Neural cell (in vitro differentiated cells): ENCODE measurements around the gene FRMD4A. TPM values are rescaled to one million over a fixed set of nuclear protein-coding genes. Genes with fewer than 3 reads are reported as not detected.

Experiments used
- H2AFZ ChIP-seq: fragments of 200-600, 300-800 bp; sonication (generic), shearing (Covaris generic); 2 replicates; pipeline ENCODE4 v1.6.0; 2014; ENCODE audit warnings: low read depth, mild to moderate bottlenecking, antibody characterized with exemption, low read length, moderate library complexity
- H3F3A ChIP-seq: fragments of 200-600 bp; shearing (Covaris generic); 2 replicates; pipeline ENCODE4 v1.6.1; 2016; ENCODE audit warnings: mild to moderate bottlenecking, moderate library complexity, mixed read lengths, antibody characterized with exemption, low read length; ENCODE audit not compliant: insufficient read depth, poor library complexity, severe bottlenecking
- H3K27ac ChIP-seq: fragments of 200-600, 300-800 bp; sonication (generic), shearing (Covaris generic); 2 replicates; pipeline ENCODE4 v1.5.1; 2014; ENCODE audit warnings: mild to moderate bottlenecking, low read length, moderate library complexity
- H3K27me3 ChIP-seq: fragments of 300-800, 200-600 bp; sonication (generic), shearing (Covaris generic); 2 replicates; pipeline ENCODE4 v1.6.0; 2014; ENCODE audit warnings: mild to moderate bottlenecking, low read depth, low read length, moderate library complexity; ENCODE audit not compliant: insufficient read depth
- H3K36me3 ChIP-seq: fragments of 300-800, 200-600 bp; sonication (generic), shearing (Covaris generic); 2 replicates; pipeline ENCODE4 v1.5.1; 2014; ENCODE audit warnings: mild to moderate bottlenecking, antibody characterized with exemption, low read length, moderate library complexity; ENCODE audit not compliant: insufficient read depth
- H3K4me2 ChIP-seq: fragments of 300-800, 200-600 bp; sonication (generic), shearing (Covaris generic); 2 replicates; pipeline ENCODE4 v1.6.0; 2014; ENCODE audit warnings: mild to moderate bottlenecking, low read length
- H3K4me3 ChIP-seq: fragments of 300-800, 200-600 bp; sonication (generic), shearing (Covaris generic); 2 replicates; pipeline ENCODE4 v1.5.1; 2014; ENCODE audit warnings: mild to moderate bottlenecking, low read length, moderate library complexity
- H3K79me2 ChIP-seq: fragments of 200-600 bp; shearing (Covaris generic); replicated peaks from 2 replicates; pipeline ENCODE4 v1.6.0; 2014; ENCODE audit warnings: mild to moderate bottlenecking, low read length, moderate library complexity; ENCODE audit not compliant: insufficient read depth
- H3K9ac ChIP-seq: fragments of 300-800, 200-600 bp; sonication (generic), shearing (Covaris generic); 2 replicates; pipeline ENCODE4 v1.6.1; 2016; ENCODE audit warnings: mild to moderate bottlenecking, low read length, mixed read lengths
- H3K9me2 ChIP-seq: fragments of 200-600 bp; shearing (Covaris generic); 2 replicates; pipeline ENCODE4 v1.6.1; 2016; ENCODE audit warnings: mild to moderate bottlenecking, low read length, mixed read lengths; ENCODE audit not compliant: insufficient read depth
- H3K9me3 ChIP-seq: fragments of 200-600, 300-800 bp; sonication (generic), shearing (Covaris generic); 2 replicates; pipeline ENCODE4 v1.6.1; 2016; ENCODE audit warnings: mild to moderate bottlenecking, mixed run types, low read length, moderate library complexity, mixed read lengths
- H4K20me1 ChIP-seq: fragments of 200-600 bp; shearing (Covaris generic); 2 replicates; pipeline ENCODE4 v1.6.1; 2016; ENCODE audit warnings: mild to moderate bottlenecking, mixed run types; ENCODE audit not compliant: insufficient read depth
- CTCF ChIP-seq: fragments of 450-650 bp; IDR thresholded peaks from 2 replicates; pipeline ENCODE4 v1.5.1; 2014; ENCODE audit warnings: antibody characterized with exemption, mild to moderate bottlenecking, moderate library complexity; ENCODE audit not compliant: poor library complexity, severe bottlenecking
- EP300 ChIP-seq: fragments of 450-650 bp; conservative IDR thresholded peaks from 2 replicates; pipeline ENCODE4 v1.6.1; 2014; ENCODE audit warnings: antibody characterized with exemption, mild to moderate bottlenecking, moderate library complexity; ENCODE audit not compliant: poor library complexity, severe bottlenecking
- EZH2 ChIP-seq: fragments of 200-600, 300-800 bp; shearing (Covaris generic), sonication (generic); IDR thresholded peaks from 2 replicates; pipeline ENCODE4 v1.6.1; 2014; ENCODE audit warnings: antibody characterized with exemption, low read length, borderline replicate concordance, mild to moderate bottlenecking; ENCODE audit not compliant: insufficient read depth, poor library complexity, severe bottlenecking
- MXI1 ChIP-seq: fragments of 450-650 bp; conservative IDR thresholded peaks from 2 replicates; pipeline ENCODE4 v1.6.1; 2014; ENCODE audit warnings: antibody characterized with exemption, mild to moderate bottlenecking; ENCODE audit not compliant: poor library complexity, severe bottlenecking
- POLR2AphosphoS5 ChIP-seq: IDR thresholded peaks from 2 replicates; pipeline ENCODE4 v1.6.1; 2012
- RAD21 ChIP-seq: fragments of 450-650 bp; conservative IDR thresholded peaks from 2 replicates; pipeline ENCODE4 v1.6.1; 2014; ENCODE audit warnings: antibody characterized with exemption, mild to moderate bottlenecking, moderate library complexity
- REST ChIP-seq: IDR thresholded peaks from 2 replicates; pipeline ENCODE4 v1.6.1; 2012; ENCODE audit warnings: borderline replicate concordance
- SMC3 ChIP-seq: fragments of 450-650 bp; conservative IDR thresholded peaks from 2 replicates; pipeline ENCODE4 v1.6.1; 2014; ENCODE audit warnings: antibody characterized with exemption, mild to moderate bottlenecking, moderate library complexity; ENCODE audit not compliant: poor library complexity
- TAF1 ChIP-seq: IDR thresholded peaks from 2 replicates; pipeline ENCODE4 v1.6.1; 2012; ENCODE audit warnings: low read depth
- polyA plus RNA-seq: library from polyadenylated mRNA; depleted of rRNA; stranded (reverse); fragments of >200 nt; gene quantifications from 2 replicates; pipeline ENCODE4 v1.2.3, GENCODE V29; 2014

Gene FRMD4A
- polyA plus RNA-seq, 1 donor from 2014 or later: 36.5 TPM

- Histone ChIP-seq H3K4me3 (no peak overlapping the region), H3K27ac (no peak overlapping the region), H4K20me1 (no peaks in the 10 kb centered on the region), H3K4me2 (no peak overlapping the region), H3F3A (no peaks in the 10 kb centered on the region), H2AFZ (no peak overlapping the region), H3K9ac (no peak overlapping the region), H3K79me2 (no peaks in the 10 kb centered on the region), H3K9me2 (no peaks in the 10 kb centered on the region), H3K9me3 (no peaks in the 10 kb centered on the region), H3K27me3 (no peaks in the 10 kb centered on the region), H3K36me3 (no peaks in the 10 kb centered on the region)
- no peak for TF ChIP-seq EP300
- no peak for TF ChIP-seq POLR2AphosphoS5
- TF ChIP-seq TAF1: no peak
- no peak for TF ChIP-seq RAD21
- no peak for TF ChIP-seq EZH2
- TF ChIP-seq SMC3: no peak
- no peak for TF ChIP-seq REST
- no peak for TF ChIP-seq MXI1
- TF ChIP-seq CTCF: no peak
These were observed 268.0 kb downstream of the FRMD4A start for GRCh38 chr10:14062528-14063260.

- H3K4me3 ChIP-seq: no peak overlapping the region
- H3K9me2 ChIP-seq: no peaks in the 10 kb centered on the region
- no peaks in the 10 kb centered on the region for H3K79me2 ChIP-seq
- no peaks in the 10 kb centered on the region for H3K9me3 ChIP-seq
- H3K4me2 ChIP-seq: no peak overlapping the region
- no peaks in the 10 kb centered on the region for H3F3A ChIP-seq
- no peaks in the 10 kb centered on the region for H3K27me3 ChIP-seq
- no peaks in the 10 kb centered on the region for H4K20me1 ChIP-seq
- H3K36me3 ChIP-seq: no peaks in the 10 kb centered on the region
- TF ChIP-seq SMC3: no peak
- TF ChIP-seq RAD21: no peak
- TF ChIP-seq EP300: no peak
- TF ChIP-seq CTCF: no peak
- TF ChIP-seq EZH2: no peak
- no peak overlapping the region for H2AFZ ChIP-seq
- H3K27ac ChIP-seq: no peak overlapping the region
- H3K9ac ChIP-seq: no peak overlapping the region
These were observed 270.2 kb downstream of the FRMD4A start for GRCh38 chr10:14060320-14061070.
